Gastrocnemius medialis (tissue), 4 donors: Measurements from ENCODE around the gene SMAD4. TPM values are rescaled to one million over a fixed set of nuclear protein-coding genes. Genes with fewer than 3 reads are reported as not detected.

ENCODE experiments used
- ATAC-seq, 2 donors: fragments of 150-250 bp; one replicate each; pipeline ENCODE4 v1.9.1; 2016
- DNase-seq, 2 donors: peaks; one replicate each; pipeline ENCODE4 v3.0.0-alpha.2; 2019
- H3K27ac ChIP-seq, 4 donors: fragments of 200-600 bp; sonication (generic); 1 replicate in 1 of 4; 2 replicates in 3 of 4; pipeline ENCODE4 v1.5.1; 2016 to 2018; ENCODE audit warnings: mild to moderate bottlenecking in 2 of 4, moderate library complexity in 1 of 4
- H3K27me3 ChIP-seq, 3 donors: fragments of 200-600 bp; sonication (generic) in 2 of 3; 1 replicate in 1 of 3; 2 replicates in 2 of 3; pipeline versions ENCODE4 v1.5.1 to v1.6.0; 2016 to 2019; ENCODE audit warnings: mild to moderate bottlenecking in 1 of 3, moderate library complexity in 1 of 3
- H3K36me3 ChIP-seq, 2 donors: fragments of 200-600 bp; sonication (generic) in 1 of 2; one replicate each; pipeline ENCODE4 v1.5.1; 2017 to 2018
- H3K4me1 ChIP-seq, 2 donors: fragments of 200-600 bp; sonication (generic) in 1 of 2; one replicate each; pipeline ENCODE4 v1.5.1; 2016 to 2017; ENCODE audit warnings: mild to moderate bottlenecking in 2 of 2
- H3K4me3 ChIP-seq, 4 donors: fragments of 200-600 bp; sonication (generic) in 3 of 4; 1 replicate in 1 of 4; 2 replicates in 3 of 4; pipeline ENCODE4 v1.5.1; 2016 to 2019; ENCODE audit warnings: mild to moderate bottlenecking in 2 of 4
- H3K9me3 ChIP-seq, 3 donors: fragments of 200-600 bp; sonication (generic) in 2 of 3; 1 replicate in 1 of 3; 2 replicates in 2 of 3; pipeline ENCODE4 v1.5.1; 2016 to 2019
- POLR2A ChIP-seq, 2 donors: fragments of 450-650 bp; IDR thresholded peaks; one replicate each; pipeline ENCODE4 v1.6.1; 2017; ENCODE audit warnings: antibody characterized with exemption in 2 of 2, mild to moderate bottlenecking in 2 of 2, moderate library complexity in 2 of 2
- in situ Hi-C, 4 donors: fragments of 200-750 bp; cut with MboI; loops; one replicate each; pipeline versions ENCODE4 v1.15.0 to v1.8.0; 2017; ENCODE audit warnings: low sequenced_read_pairs in 4 of 4
- intact Hi-C: fragments of 100-400 bp; cut with DNase I; formaldehyde crosslinking; loops from one replicate; pipeline ENCODE4 v1.15.1; 2023; ENCODE audit warnings: low total_unique reads
- total RNA-seq, 4 donors: library from RNA; depleted of rRNA; stranded (reverse); fragments of >200 nt; gene quantifications; one replicate each; pipeline versions ENCODE4 v1.1.0 to v1.2.3, GENCODE V29; 2016
- TF ChIP-seq, protein P1 (sequence below), 5 experiments: fragments of 450-650 bp in 3 of 5; fragments of 200-600 bp in 2 of 5; sonication (generic) in 2 of 5; IDR thresholded peaks in 4 of 5; conservative IDR thresholded peaks in 1 of 5; 1 replicate in 4 of 5; 2 replicates in 1 of 5; pipeline ENCODE4 v1.5.1; 2016 to 2019; ENCODE audit warnings: antibody characterized with exemption in 5 of 5, mild to moderate bottlenecking in 3 of 5, moderate library complexity in 3 of 5

The SMAD4 gene
- total RNA-seq, 4 donors from 2014 or later, result 148 to 210 (median 168) TPM

DNA sequence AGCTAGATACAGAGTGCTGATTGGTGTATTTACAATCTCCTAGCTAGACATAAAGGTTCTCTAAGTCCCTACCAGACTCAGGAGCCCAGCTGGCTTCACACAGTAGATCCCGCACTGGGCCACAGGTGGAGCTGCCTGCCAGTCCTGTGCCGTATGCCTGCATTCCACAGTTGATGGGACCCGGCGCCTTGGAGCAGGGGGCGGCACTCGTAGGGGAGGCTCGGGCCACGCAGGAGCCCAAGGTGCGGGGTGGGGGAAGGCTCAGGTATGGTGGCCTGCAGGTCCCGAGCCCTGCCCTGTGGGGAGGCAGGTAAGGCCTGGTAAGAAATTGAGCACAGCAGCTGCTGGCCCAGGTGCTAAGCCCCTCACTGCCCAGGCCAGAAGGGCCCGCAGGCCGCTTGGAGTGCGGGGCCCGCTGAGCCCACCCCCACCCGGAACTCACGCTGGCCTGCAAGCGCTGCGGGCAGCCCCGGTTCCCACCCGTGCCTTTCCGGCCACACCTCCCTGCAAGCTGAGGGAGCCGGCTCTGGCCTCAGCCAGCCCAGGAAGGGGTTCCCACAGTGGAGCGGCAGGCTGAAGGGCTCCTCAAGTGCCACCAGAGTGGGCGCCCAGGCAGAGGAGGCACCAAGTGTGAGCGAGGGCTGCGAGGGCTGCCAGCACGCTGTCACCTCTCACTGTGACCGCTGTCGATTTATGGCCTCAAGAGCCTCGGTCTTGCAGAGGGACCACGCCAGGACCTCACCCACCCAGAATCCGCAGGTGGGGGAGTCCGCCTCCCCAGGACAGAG lies 91.0 kb downstream of the SMAD4 start:
- H3K36me3 ChIP-seq, result no peaks in the 10 kb centered on the region
- H3K9me3 ChIP-seq, result no peaks in the 10 kb centered on the region
- in situ Hi-C loops (loop anchor here (25.0 kb wide), 2 partner anchors 266 to 416 kb away; no protein-coding TSS in a partner anchor), intact Hi-C loops (no loop called here)
- no peak for TF ChIP-seq POLR2A (IDR thresholded peaks at IDR 0.05)
- TF ChIP-seq, protein P1, sequence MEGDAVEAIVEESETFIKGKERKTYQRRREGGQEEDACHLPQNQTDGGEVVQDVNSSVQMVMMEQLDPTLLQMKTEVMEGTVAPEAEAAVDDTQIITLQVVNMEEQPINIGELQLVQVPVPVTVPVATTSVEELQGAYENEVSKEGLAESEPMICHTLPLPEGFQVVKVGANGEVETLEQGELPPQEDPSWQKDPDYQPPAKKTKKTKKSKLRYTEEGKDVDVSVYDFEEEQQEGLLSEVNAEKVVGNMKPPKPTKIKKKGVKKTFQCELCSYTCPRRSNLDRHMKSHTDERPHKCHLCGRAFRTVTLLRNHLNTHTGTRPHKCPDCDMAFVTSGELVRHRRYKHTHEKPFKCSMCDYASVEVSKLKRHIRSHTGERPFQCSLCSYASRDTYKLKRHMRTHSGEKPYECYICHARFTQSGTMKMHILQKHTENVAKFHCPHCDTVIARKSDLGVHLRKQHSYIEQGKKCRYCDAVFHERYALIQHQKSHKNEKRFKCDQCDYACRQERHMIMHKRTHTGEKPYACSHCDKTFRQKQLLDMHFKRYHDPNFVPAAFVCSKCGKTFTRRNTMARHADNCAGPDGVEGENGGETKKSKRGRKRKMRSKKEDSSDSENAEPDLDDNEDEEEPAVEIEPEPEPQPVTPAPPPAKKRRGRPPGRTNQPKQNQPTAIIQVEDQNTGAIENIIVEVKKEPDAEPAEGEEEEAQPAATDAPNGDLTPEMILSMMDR (IDR thresholded peaks at IDR 0.05 in 4 of 5, conservative IDR thresholded peaks at IDR 0.05 in 1 of 5), result no peak
- no peak for ATAC-seq
- H3K4me1 ChIP-seq, result no peaks in the 10 kb centered on the region
- H3K4me3 ChIP-seq, result no peak overlapping the region
- H3K27me3 ChIP-seq, result no peaks in the 10 kb centered on the region
- no peak overlapping the region for H3K27ac ChIP-seq
- DNase-seq, result no peak

DNA sequence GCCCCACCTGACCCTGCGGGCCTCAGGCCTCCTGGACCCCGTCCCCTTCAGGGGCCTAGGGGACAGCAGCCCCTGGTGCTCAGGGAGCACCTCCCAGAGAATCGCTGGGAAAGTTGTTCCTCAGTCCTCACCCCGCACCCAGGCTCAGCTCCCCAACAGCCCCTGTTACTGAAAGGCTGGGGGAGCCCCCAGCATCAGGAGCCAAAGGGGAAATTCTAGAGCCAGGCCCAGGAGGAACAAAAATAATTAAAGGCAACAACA lies 91.5 kb downstream of the SMAD4 start:
- DNase-seq (no peak), ATAC-seq (no peak)
- TF ChIP-seq POLR2A (IDR thresholded peaks at IDR 0.05), result no peak
- TF ChIP-seq, protein P1 (IDR thresholded peaks at IDR 0.05 in 4 of 5, conservative IDR thresholded peaks at IDR 0.05 in 1 of 5), result no peak
- intact Hi-C loops (no loop called here), in situ Hi-C loops (loop anchor here (25.0 kb wide), 2 partner anchors 266 to 416 kb away; no protein-coding TSS in a partner anchor)
- H3K4me1 ChIP-seq, result no peaks in the 10 kb centered on the region
- no peak overlapping the region for H3K4me3 ChIP-seq
- no peaks in the 10 kb centered on the region for H3K36me3 ChIP-seq
- H3K27ac ChIP-seq, result no peak overlapping the region
- no peaks in the 10 kb centered on the region for H3K9me3 ChIP-seq
- H3K27me3 ChIP-seq, result no peaks in the 10 kb centered on the region

DNA sequence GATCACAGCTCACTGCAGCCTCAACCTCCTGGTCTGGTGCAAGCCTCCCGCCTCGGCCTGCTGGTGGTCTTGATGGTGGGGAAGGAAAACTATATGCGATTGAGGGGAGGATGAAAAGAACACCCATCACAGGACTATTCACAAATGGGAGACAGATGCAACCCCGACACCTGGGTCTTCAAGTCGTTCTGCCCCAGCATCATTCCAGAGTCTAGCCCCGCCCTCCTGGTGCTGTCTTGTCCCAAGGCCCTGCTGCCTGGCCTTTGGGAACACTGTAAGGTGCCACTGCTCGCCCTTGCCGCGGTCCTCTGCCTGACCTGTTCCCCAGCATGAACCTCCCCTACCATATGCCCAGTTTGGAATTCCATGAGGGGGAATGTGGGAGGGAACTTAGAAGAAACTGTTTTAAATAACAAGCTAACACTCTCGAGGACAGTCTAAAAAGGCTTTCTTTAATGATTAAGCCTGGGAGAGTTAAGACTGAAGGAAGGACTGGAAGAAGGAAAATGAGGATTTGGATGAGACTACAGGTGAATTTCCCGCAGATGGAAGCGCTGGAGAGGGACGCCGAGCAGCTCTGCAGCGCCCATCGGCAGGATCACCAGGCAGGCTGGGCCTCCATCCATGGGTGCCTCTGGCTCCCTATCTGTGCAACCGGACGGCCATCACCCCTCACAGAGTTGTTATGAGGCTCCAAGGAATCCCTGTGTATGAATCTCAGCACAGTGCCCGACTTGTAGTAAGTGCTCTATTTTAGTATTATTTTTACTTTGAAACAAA lies 92.4 kb downstream of the SMAD4 start:
- H3K9me3 ChIP-seq, result no peaks in the 10 kb centered on the region
- H3K4me3 ChIP-seq, result no peak overlapping the region
- no peak overlapping the region for H3K27ac ChIP-seq
- TF ChIP-seq, protein P1 (IDR thresholded peaks at IDR 0.05 in 4 of 5, conservative IDR thresholded peaks at IDR 0.05 in 1 of 5), result no peak
- TF ChIP-seq POLR2A (IDR thresholded peaks at IDR 0.05), result no peak
- no peaks in the 10 kb centered on the region for H3K36me3 ChIP-seq
- no peaks in the 10 kb centered on the region for H3K27me3 ChIP-seq
- DNase-seq (no peak), ATAC-seq (no peak)
- H3K4me1 ChIP-seq, result no peaks in the 10 kb centered on the region
- intact Hi-C loops, result no loop called here
- in situ Hi-C loops, result loop anchor here (25.0 kb wide), 2 partner anchors 265 to 415 kb away; no protein-coding TSS in a partner anchor

DNA sequence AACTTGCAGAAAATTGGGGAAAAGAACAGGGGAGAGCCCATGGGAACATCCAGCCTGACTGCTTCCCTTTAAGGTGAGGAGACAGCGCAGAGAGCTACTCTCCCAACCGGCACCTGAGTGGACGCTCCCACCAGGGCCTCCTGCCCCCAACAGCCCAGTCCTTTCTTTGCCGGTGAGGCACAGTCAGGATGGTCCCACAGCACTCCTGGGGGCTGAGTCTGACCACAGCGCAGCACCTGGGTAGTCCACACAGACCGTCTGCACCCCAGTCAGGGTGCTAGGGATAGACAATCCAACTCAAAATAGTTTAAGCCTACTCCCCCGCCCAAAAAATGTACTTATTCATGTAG lies 93.0 kb downstream of the SMAD4 start:
- intact Hi-C loops, result no loop called here

More for the DNA sequence above, 93.0 kb downstream of the SMAD4 start:
- Histone ChIP-seq H3K4me1 (no peaks in the 10 kb centered on the region), H3K4me3 (no peak overlapping the region), H3K27me3 (no peaks in the 10 kb centered on the region), H3K27ac (no peak overlapping the region), H3K9me3 (no peaks in the 10 kb centered on the region), H3K36me3 (no peaks in the 10 kb centered on the region)
- no peak for ATAC-seq
- in situ Hi-C loops, result loop anchor here (25.0 kb wide), 2 partner anchors 264 to 414 kb away; no protein-coding TSS in a partner anchor
- no peak for TF ChIP-seq POLR2A (IDR thresholded peaks at IDR 0.05)
- TF ChIP-seq, protein P1 (IDR thresholded peaks at IDR 0.05 in 4 of 5, conservative IDR thresholded peaks at IDR 0.05 in 1 of 5), result no peak
- no peak for DNase-seq
